B cell (primary cell): ENCODE results near the gene HEPN1.

ENCODE experiments used
- EZH2 ChIP-seq: IDR thresholded peaks from 2 replicates; pipeline ENCODE4 v1.6.1; 2012; ENCODE audit warnings: borderline replicate concordance, low read depth, mild to moderate bottlenecking, moderate library complexity, low read length; ENCODE audit not compliant: insufficient read depth, poor library complexity, severe bottlenecking
- TF ChIP-seq, protein P1 (sequence below): fragments of 200-600 bp; IDR thresholded peaks from one replicate; pipeline ENCODE4 v1.8.0; 2022; ENCODE audit warnings: antibody characterized with exemption, mild to moderate bottlenecking

DNA sequence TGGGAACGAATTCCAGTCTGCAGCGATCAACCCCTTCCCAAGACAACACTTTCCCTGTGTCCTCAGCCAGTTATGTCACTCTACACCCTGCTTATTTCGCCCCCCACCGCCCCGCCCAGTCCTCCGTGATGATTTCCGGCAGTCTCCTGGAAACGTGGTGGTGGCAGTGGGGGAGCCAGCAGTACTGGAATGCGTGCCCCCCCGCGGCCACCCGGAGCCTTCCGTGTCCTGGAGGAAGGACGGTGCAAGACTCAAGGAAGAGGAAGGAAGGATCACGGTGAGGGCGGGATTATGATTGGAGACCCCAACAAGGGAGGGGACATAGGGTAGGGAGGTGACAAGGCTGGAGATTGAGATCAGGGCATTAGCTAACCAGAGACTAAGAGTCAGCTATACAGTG, 49.7 kb upstream of the HEPN1 start:
- TF ChIP-seq, protein P1, sequence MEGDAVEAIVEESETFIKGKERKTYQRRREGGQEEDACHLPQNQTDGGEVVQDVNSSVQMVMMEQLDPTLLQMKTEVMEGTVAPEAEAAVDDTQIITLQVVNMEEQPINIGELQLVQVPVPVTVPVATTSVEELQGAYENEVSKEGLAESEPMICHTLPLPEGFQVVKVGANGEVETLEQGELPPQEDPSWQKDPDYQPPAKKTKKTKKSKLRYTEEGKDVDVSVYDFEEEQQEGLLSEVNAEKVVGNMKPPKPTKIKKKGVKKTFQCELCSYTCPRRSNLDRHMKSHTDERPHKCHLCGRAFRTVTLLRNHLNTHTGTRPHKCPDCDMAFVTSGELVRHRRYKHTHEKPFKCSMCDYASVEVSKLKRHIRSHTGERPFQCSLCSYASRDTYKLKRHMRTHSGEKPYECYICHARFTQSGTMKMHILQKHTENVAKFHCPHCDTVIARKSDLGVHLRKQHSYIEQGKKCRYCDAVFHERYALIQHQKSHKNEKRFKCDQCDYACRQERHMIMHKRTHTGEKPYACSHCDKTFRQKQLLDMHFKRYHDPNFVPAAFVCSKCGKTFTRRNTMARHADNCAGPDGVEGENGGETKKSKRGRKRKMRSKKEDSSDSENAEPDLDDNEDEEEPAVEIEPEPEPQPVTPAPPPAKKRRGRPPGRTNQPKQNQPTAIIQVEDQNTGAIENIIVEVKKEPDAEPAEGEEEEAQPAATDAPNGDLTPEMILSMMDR = no peak
- no peak for TF ChIP-seq EZH2
